Skeletal muscle cell (primary cell): Measurements from ENCODE around the gene SMIM20.
"Not testable (repeated sequence)": the region's sequence is repeated elsewhere in the genome, so short reads cannot be mapped to it uniquely, and the experiment has no call there.

Source experiments
- DNase-seq: peaks from one replicate; pipeline ENCODE4 v3.0.0-alpha.2; 2010; ENCODE audit warnings: low read depth
- H3K4me3 ChIP-seq: 2 replicates; pipeline ENCODE4 v1.5.1; 2011; ENCODE audit warnings: low read depth, mild to moderate bottlenecking, control low read depth, low read length, moderate library complexity

The SMIM20 gene

GRCh38 chr4:25913851-25914669 lies at the start of gene SMIM20:
Gene SMIM20, plus strand, starts transcription at chr4:25914220. Its CDS starts 94 bp downstream, at chr4:25914314.
- peak within 1 kb of the TSS; percentile 71 for H3K4me3 ChIP-seq
- peak; percentile 53 for DNase-seq

DNA sequence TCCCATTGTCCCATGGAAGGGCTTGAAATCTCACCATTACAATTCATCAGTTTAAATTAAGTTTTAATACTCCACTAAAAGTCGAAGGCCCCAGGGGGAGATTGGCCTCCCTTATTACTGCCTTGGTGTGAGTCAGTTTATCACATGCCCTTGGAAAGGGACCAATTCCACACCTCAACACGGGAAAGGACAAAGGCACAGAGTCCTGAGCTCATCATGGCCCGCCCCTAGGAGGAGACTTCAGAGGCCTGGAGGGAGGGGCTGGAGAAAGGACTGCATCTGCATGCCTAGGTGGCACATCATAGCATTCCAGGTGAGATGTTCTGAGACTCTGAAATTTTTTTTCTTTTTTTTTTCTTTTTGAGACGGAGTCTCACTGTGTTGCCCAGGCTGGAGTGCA lies 48.4 kb upstream of the SMIM20 start:
- DNase-seq = no peak
- no peak overlapping the region for H3K4me3 ChIP-seq

DNA sequence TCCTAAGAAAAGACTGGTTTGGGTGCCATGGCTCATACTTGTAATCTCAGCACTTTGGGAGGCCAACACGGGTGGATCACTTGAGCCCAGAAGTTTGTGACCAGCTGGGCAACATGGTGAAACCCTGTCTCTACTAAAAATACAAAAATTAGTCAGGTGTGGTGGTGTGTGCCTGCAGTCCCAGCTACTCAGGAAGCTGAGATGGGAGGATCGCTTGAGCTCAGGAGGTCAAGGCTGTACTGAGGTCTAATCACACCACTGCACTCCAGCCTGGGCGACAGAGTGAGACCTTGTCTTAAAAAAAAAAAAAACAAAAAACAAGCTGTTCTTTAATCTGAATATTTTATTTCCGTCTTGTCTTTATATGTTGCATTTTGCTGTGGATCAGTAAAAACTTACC lies 47.6 kb upstream of the SMIM20 start:
- not testable (repeated sequence) for H3K4me3 ChIP-seq, DNase-seq

DNA sequence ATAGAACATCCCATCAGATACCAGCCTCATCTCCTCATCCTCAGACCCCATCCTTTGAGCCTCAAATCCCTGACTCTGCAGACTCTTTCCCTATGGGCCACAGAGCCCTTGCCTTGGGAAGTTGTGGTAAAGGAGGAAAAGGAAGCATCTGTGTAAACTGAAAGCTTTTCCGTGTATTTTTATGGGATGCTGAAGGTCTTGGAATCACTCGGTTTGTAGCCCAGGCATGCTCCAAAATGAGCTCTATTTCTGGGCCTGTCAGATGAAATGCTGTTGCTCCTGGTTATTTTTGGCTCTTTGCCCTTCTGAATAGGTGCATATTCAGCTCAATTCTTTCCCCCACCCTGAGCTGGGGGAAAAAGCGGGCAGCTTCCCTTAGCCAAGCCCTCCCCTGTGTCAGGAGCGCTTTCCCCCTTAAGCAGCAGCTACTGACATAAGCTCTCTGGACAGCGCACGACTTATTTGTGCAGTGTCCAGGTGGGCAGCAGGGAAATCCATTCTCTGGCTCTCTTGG lies 46.2 kb upstream of the SMIM20 start:
- no peak for DNase-seq
- no peak overlapping the region for H3K4me3 ChIP-seq

GRCh38 chr4:25870081-25870480 lies 43.9 kb upstream of the SMIM20 start:
- DNase-seq = no peak
- no peak overlapping the region for H3K4me3 ChIP-seq

DNA sequence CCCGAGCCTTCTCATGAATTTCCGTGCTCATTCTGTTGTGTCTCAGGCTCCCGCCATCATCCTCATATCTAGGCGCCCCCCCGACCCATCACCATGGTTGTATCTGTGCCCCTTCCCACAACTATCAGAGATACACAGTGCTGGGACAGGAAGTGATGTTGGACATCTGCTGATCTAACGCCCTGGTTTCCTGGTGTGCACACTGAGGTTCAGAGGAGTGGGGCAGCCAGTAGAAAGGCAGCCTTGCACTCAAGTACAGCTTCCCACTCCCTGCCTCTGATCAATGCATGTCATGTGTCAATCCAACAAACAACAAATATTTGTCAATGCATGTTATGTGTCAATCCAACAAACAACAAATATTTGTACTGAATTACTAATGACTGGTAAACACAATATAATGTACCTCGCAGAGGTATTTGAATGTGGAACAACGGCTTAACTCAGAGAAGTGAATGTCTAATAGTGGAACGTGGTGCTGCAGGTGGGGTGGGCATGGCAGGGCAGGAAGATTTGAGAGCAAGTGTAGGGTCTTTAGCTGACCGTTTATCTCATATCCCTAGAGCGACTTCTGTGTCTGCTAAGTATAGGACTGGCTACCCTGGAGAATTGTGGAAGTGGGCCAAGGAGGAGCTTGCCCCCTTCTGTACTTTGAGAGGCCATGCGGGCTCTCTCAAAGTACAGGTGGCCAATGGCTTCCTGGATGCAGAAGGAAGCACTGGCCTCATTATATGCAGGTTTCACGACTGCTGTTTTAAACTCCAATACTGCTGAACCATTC lies 41.0 kb upstream of the SMIM20 start:
- no peak overlapping the region for H3K4me3 ChIP-seq
- DNase-seq = no peak

- no peak overlapping the region for H3K4me3 ChIP-seq
- no peak for DNase-seq
Measured at GRCh38 chr4:25873632-25874129, 40.3 kb upstream of the SMIM20 start.

GRCh38 chr4:25874655-25875054 lies 39.4 kb upstream of the SMIM20 start:
- H3K4me3 ChIP-seq = no peak overlapping the region
- no peak for DNase-seq

- H3K4me3 ChIP-seq = no peak overlapping the region
- no peak for DNase-seq
Measured at GRCh38 chr4:25875281-25875745, 38.7 kb upstream of the SMIM20 start.

DNA sequence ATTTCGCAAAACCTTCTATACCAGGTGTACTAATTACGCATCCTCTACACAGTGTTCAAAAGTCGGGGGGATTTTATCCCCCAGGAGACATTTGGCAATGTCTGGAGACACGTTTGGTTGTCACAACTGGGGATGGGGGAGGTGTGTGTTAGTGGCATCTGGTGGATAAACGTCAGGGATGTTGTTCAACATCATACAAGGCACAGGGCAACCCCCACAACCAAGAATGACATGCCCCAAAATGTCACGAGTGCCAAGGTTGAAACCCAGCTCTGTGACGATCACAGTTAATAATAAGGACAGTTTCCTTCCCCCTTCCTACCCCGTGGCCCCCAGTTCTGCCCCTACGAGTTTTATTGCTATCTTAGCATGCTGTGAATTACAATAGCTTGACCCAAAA lies 35.3 kb upstream of the SMIM20 start:
- DNase-seq = no peak
- no peak overlapping the region for H3K4me3 ChIP-seq

- H3K4me3 ChIP-seq = no peak overlapping the region
- DNase-seq = no peak
Measured at GRCh38 chr4:25879091-25879584, 34.9 kb upstream of the SMIM20 start.

- DNase-seq = no peak
- no peak overlapping the region for H3K4me3 ChIP-seq
Measured at GRCh38 chr4:25879587-25879986, 34.4 kb upstream of the SMIM20 start.

GRCh38 chr4:25879991-25880651 lies 33.9 kb upstream of the SMIM20 start:
- peak; percentile 49 for DNase-seq

DNA sequence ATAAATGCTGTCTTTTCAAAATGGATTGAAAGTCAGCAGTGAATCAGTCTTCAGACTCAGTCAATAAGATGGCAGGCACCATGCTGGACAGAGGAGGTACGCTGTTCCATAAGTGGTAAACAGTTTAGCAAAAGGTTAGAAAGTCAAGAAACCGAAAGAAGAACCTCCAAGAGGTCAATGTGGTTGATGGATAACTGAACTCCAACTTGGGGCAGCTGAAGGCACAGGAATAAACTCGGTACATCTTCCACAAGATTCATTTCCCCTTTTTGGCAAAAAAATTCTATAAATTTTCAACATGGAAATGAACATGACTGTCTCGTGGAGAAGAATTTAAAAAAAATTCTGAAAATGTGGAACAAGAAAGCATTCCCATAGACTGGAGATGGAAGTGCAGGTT lies 32.8 kb upstream of the SMIM20 start:
- DNase-seq = no peak
- H3K4me3 ChIP-seq = no peak overlapping the region

More at GRCh38 chr4:25879991-25880651, 33.9 kb upstream of the SMIM20 start:
- H3K4me3 ChIP-seq = no peak overlapping the region

DNA sequence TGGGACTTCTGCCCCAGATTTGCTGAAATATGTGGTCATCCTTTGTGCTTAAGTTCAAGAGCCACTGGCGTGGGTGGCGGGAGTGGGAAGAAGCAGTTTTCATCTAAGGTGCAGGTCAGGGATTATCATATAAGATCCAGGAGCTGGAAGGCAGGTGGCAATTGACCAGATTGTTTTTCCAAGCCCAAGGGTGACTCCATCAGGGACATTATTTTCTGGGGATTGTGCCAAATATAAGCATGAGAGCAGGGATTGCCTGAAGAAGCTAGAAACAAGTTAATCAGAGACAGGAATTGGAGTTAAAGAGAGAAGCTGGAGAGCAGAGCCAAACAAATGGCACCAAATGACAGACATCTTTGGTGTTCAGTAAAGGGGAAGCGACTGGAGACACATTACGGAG lies 31.8 kb upstream of the SMIM20 start:
- no peak overlapping the region for H3K4me3 ChIP-seq
- no peak for DNase-seq

- H3K4me3 ChIP-seq = no peak overlapping the region
- no peak for DNase-seq
Measured at GRCh38 chr4:25883565-25883964, 30.5 kb upstream of the SMIM20 start.

DNA sequence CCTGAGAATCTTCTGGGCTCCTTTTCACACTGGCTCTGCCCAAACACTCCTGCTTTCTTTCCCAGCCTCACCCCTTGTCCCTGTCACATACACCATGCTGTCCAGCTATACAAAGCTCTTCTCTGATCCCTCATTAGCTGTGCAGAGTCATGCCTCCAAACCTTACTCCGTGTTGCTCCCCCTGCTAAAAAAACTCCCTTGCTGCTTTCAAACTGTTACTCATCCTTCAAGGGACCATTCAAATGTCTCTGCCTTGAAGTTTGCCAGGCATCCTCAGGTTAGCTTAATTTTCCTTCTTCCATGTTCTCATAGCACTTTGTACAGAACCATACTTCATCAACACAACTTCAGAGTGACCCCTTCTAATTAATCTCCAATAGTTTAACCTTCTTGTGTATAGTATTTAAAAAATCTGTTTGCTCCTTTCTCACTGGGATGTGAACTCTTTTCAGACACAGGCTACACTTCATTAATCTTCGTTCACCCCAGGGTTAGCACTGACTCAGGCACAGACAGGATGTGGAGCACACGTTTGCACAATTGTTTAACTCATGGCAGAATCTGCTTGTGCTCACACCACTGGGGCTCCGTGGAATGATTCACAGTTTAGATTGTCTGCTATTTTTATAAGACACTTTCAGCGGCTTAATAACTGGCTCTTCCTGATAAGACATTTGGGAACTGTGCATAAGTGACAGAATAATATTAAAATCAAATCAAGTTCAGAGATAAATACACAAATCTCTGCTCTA lies 29.8 kb upstream of the SMIM20 start:
- no peak overlapping the region for H3K4me3 ChIP-seq
- DNase-seq = peak; percentile 69

GRCh38 chr4:25888781-25889180 lies 25.2 kb upstream of the SMIM20 start:
- H3K4me3 ChIP-seq = no peak overlapping the region
- DNase-seq = no peak
